ENCODE measurements around the gene SP7.
"Not testable (repeated sequence)": the region's sequence is repeated elsewhere in the genome, so short reads cannot be mapped to it uniquely, and the experiment has no call there.

SP7 gene

GRCh38 chr12:53336181-53336681 is at the start of gene SP7:
Gene SP7, minus strand, starts transcription at chr12:53336354. Its CDS starts 708 bp downstream, at chr12:53335646.
- DNase-seq: no peak

- no peak for DNase-seq
Measured at GRCh38 chr12:53383258-53383657, 47.1 kb upstream of the SP7 start.

GRCh38 chr12:53381731-53382630 is 45.8 kb upstream of the SP7 start:
- no peak for DNase-seq

- DNase-seq: no peak
Measured at GRCh38 chr12:53380794-53381730, 44.9 kb upstream of the SP7 start.

- peak; percentile 27 for DNase-seq
Measured at GRCh38 chr12:53380104-53380793, 44.1 kb upstream of the SP7 start, which contains the start of gene SP1. Gene SP1, plus strand, starts transcription at chr12:53380176. Its CDS starts 116 bp downstream, at chr12:53380292.

GRCh38 chr12:53379389-53380103 is 43.4 kb upstream of the SP7 start:
- DNase-seq: peak; percentile 100

GRCh38 chr12:53378724-53379388 is 42.7 kb upstream of the SP7 start:
- DNase-seq: no peak

- DNase-seq: no peak
Measured at GRCh38 chr12:53378222-53378621, 42.1 kb upstream of the SP7 start.

GRCh38 chr12:53376747-53377146 is 40.6 kb upstream of the SP7 start:
- DNase-seq: no peak

GRCh38 chr12:53374277-53374676 is 38.1 kb upstream of the SP7 start:
- DNase-seq: not testable (repeated sequence)

GRCh38 chr12:53373554-53374133 is 37.5 kb upstream of the SP7 start:
- not testable (repeated sequence) for DNase-seq

- DNase-seq: no peak
Measured at GRCh38 chr12:53365245-53365904, 29.2 kb upstream of the SP7 start.

- DNase-seq: not testable (repeated sequence)
Measured at GRCh38 chr12:53361638-53362037, 25.5 kb upstream of the SP7 start.

- no peak for DNase-seq
Measured at GRCh38 chr12:53358836-53359419, 22.8 kb upstream of the SP7 start.

GRCh38 chr12:53355121-53355520 is 19.0 kb upstream of the SP7 start:
- DNase-seq: no peak

- DNase-seq: no peak
Measured at GRCh38 chr12:53353257-53353655, 17.1 kb upstream of the SP7 start.

- DNase-seq: peak; percentile 36
Measured at GRCh38 chr12:53352331-53353256, 16.4 kb upstream of the SP7 start.

GRCh38 chr12:53347905-53348304 is 11.8 kb upstream of the SP7 start:
- no peak for DNase-seq

- no peak for DNase-seq
Measured at GRCh38 chr12:53346491-53346890, 10.3 kb upstream of the SP7 start.
